Measurements from ENCODE around the gene IL17RB.

DNA sequence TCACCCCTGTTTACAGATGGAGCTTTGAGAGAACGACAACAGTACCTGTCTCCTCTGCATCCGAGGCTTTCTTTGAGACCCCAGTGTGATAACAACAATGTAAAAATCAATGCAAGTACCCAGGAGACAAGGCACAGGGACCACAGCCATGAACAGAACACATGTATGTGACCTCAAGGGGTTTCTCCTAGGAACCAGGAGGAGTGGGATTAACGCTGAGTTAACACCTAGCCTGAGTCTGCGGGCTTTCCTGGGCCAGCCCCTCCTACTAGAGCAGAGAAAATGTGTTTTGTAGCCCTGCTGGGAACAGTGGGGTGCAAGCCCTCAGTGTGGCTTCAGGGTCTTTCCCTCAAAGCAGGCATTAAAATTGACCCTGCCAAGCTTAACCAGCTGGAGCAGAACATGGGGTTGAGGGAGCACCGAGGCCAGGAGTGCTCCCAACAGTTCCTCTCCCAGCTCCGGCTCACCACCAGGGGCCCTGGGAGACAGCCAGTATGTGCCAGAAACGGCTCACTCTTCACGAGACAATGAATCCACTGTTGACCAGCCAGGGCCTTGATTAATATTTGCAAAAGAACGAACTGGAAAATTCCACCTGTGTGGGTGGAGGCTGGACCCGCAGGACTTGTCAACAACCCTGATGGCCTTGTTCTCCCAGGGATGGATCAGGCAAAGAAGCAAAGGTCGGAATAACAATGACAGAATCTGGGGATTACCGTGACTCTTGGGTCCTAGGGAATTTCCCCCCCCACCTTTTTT, 3.8 kb upstream of the IL17RB start:
- no peak for TF ChIP-seq GATA3 (IDR thresholded peaks at IDR 0.05; ENCODE audit: low read depth, low read length)
- TF ChIP-seq GATA2 (IDR thresholded peaks at IDR 0.05; ENCODE audit: low read depth, low read length): no peak
